IMR-90 (cell line): ENCODE results near the gene SCFD1. TPM values are rescaled to one million over a fixed set of nuclear protein-coding genes. Genes with fewer than 3 reads are reported as not detected.

Source experiments
- ATAC-seq: fragments of 200-7000 bp; cut with Tn5 transposase; 2 replicates; pipeline ENCODE4 v1.9.1; 2020; ENCODE audit warnings: low read depth, mild to moderate bottlenecking, moderate library complexity
- BruUV-seq: library from RNA; stranded (reverse); fragments of 400-500 nt; replicated peaks from 2 replicates; lab custom pipeline; 2021; lab: Mats Ljungman, UMichigan
- CTCF ChIA-PET: fragments of 300-600 bp; formaldehyde crosslinking; extraction: SDS; loops from one replicate; lab custom pipeline; 2021; ENCODE audit warnings: antibody characterized with exemption; lab: Yijun Ruan, JAX
- POLR2A ChIA-PET: fragments of 300-600 bp; sonication (Branson Sonifier 250); formaldehyde crosslinking; loops from one replicate; lab custom pipeline; 2022; ENCODE audit warnings: antibody characterized with exemption; ENCODE audit not compliant: unreplicated experiment; lab: Charles Lee
- DNase-seq: peaks from one replicate; pipeline ENCODE4 v3.0.0; 2013
- H2AFZ ChIP-seq: replicated peaks from 2 replicates; pipeline ENCODE3; 2013; ENCODE audit warnings: low read length, mild to moderate bottlenecking; ENCODE audit not compliant: poor library complexity
- H2AK5ac ChIP-seq: 2 replicates; pipeline ENCODE4 v1.6.1; 2013; ENCODE audit warnings: low read depth, low read length, inconsistent platforms
- H2AK9ac ChIP-seq: replicated peaks from 2 replicates; pipeline ENCODE3; 2013; ENCODE audit warnings: mild to moderate bottlenecking, low read depth, low read length, moderate library complexity; ENCODE audit not compliant: poor library complexity
- H2BK120ac ChIP-seq: 2 replicates; pipeline ENCODE4 v1.6.1; 2013; ENCODE audit warnings: low read depth, low read length, inconsistent platforms
- H2BK15ac ChIP-seq: 3 replicates; pipeline ENCODE4 v1.6.1; 2013; ENCODE audit warnings: low read depth, low read length, inconsistent platforms
- H2BK20ac ChIP-seq: 2 replicates; pipeline ENCODE4 v1.6.1; 2013; ENCODE audit warnings: low read depth, mild to moderate bottlenecking, inconsistent platforms, low read length, moderate library complexity
- H2BK5ac ChIP-seq: 2 replicates; pipeline ENCODE4 v1.6.1; 2013; ENCODE audit warnings: mild to moderate bottlenecking, low read depth, low read length, inconsistent platforms; ENCODE audit not compliant: poor library complexity, severe bottlenecking
- H3K14ac ChIP-seq: replicated peaks from 2 replicates; pipeline ENCODE4 v1.6.1; 2013; ENCODE audit warnings: low read depth, low read length, inconsistent platforms
- H3K18ac ChIP-seq: 2 replicates; pipeline ENCODE4 v1.6.1; 2013; ENCODE audit warnings: low read depth, low read length, control low read depth
- H3K23ac ChIP-seq: 2 replicates; pipeline ENCODE4 v1.6.1; 2013; ENCODE audit warnings: low read depth, low read length, inconsistent platforms
- H3K27ac ChIP-seq: 2 replicates; pipeline ENCODE4 v1.5.1; 2013; ENCODE audit warnings: mild to moderate bottlenecking, control low read depth, low read length; ENCODE audit not compliant: insufficient read depth
- H3K27me3 ChIP-seq: 2 replicates; pipeline ENCODE4 v1.6.1; 2013; ENCODE audit warnings: low read length; ENCODE audit not compliant: control insufficient read depth, insufficient read depth
- H3K36me3 ChIP-seq: 2 replicates; pipeline ENCODE4 v1.6.1; 2013; ENCODE audit warnings: low read length, mixed read lengths; ENCODE audit not compliant: control insufficient read depth, insufficient read depth
- H3K4ac ChIP-seq: 2 replicates; pipeline ENCODE4 v1.6.1; 2013; ENCODE audit warnings: low read depth, low read length, inconsistent platforms
- H3K4me1 ChIP-seq: 2 replicates; pipeline ENCODE4 v1.6.1; 2013; ENCODE audit warnings: low read length, mixed read lengths; ENCODE audit not compliant: control insufficient read depth, insufficient read depth
- H3K4me2 ChIP-seq: 2 replicates; pipeline ENCODE4 v1.6.1; 2013; ENCODE audit warnings: low read depth, mild to moderate bottlenecking, control low read depth, low read length, moderate library complexity
- H3K4me3 ChIP-seq: 2 replicates; pipeline ENCODE4 v1.5.1; 2013; ENCODE audit warnings: low read depth, mild to moderate bottlenecking, control low read depth, low read length, moderate library complexity; ENCODE audit not compliant: insufficient read depth
- H3K56ac ChIP-seq: 2 replicates; pipeline ENCODE4 v1.6.1; 2013; ENCODE audit warnings: low read length, inconsistent platforms; ENCODE audit not compliant: insufficient read depth; ENCODE audit errors: extremely low read depth
- H3K79me1 ChIP-seq, 2 experiments: 2 replicates each; pipeline ENCODE4 v1.6.1; 2013; ENCODE audit warnings: low read length in 2 of 2, inconsistent platforms in 1 of 2, low read depth in 1 of 2
- H3K9ac ChIP-seq: 2 replicates; pipeline ENCODE4 v1.6.1; 2013; ENCODE audit warnings: low read depth, low read length, control low read depth
- H3K9me1 ChIP-seq: 2 replicates; pipeline ENCODE4 v1.6.1; 2013; ENCODE audit warnings: low read length, inconsistent platforms; ENCODE audit not compliant: insufficient read depth
- H3K9me3 ChIP-seq: 2 replicates; pipeline ENCODE4 v1.6.1; 2013; ENCODE audit warnings: low read length; ENCODE audit not compliant: control insufficient read depth, insufficient read depth
- H4K20me1 ChIP-seq: 2 replicates; pipeline ENCODE4 v1.6.1; 2013; ENCODE audit warnings: low read length, inconsistent platforms; ENCODE audit not compliant: insufficient read depth
- H4K5ac ChIP-seq: 2 replicates; pipeline ENCODE4 v1.6.1; 2013; ENCODE audit warnings: mild to moderate bottlenecking, low read depth, low read length, control low read depth
- H4K8ac ChIP-seq, 2 experiments: 2 replicates each; pipeline ENCODE4 v1.6.1; 2013; ENCODE audit warnings: low read depth in 2 of 2, low read length in 2 of 2, control low read depth in 1 of 2, inconsistent platforms in 1 of 2
- H4K91ac ChIP-seq: 2 replicates; pipeline ENCODE4 v1.6.1; 2013; ENCODE audit warnings: low read depth, low read length, inconsistent platforms; ENCODE audit not compliant: insufficient read depth
- CEBPB ChIP-seq: IDR thresholded peaks from 2 replicates; pipeline ENCODE4 v1.6.1; 2012; ENCODE audit warnings: low read depth, low read length, improper control_type of control experiment
- FOS ChIP-seq: fragments of 150-350 bp; IDR thresholded peaks from 2 replicates; pipeline ENCODE4 v1.6.1; 2016; ENCODE audit warnings: low read depth, low read length
- MAFK ChIP-seq: IDR thresholded peaks from 2 replicates; pipeline ENCODE4 v1.6.1; 2012; ENCODE audit warnings: low read depth, low read length, improper control_type of control experiment
- MAZ ChIP-seq: IDR thresholded peaks from 2 replicates; pipeline ENCODE4 v1.6.1; 2012; ENCODE audit warnings: low read depth, mild to moderate bottlenecking, low read length, improper control_type of control experiment, moderate library complexity, borderline replicate concordance
- MXI1 ChIP-seq: IDR thresholded peaks from 2 replicates; pipeline ENCODE4 v1.6.1; 2012; ENCODE audit warnings: low read depth, mild to moderate bottlenecking, low read length, moderate library complexity, borderline replicate concordance
- POLR2A ChIP-seq: IDR thresholded peaks from 2 replicates; pipeline ENCODE4 v1.6.1; 2012; ENCODE audit warnings: mild to moderate bottlenecking, low read depth, low read length
- RAD21 ChIP-seq: IDR thresholded peaks from 2 replicates; pipeline ENCODE4 v1.6.1; 2012; ENCODE audit warnings: low read length, improper control_type of control experiment
- RCOR1 ChIP-seq: IDR thresholded peaks from 2 replicates; pipeline ENCODE4 v1.6.1; 2012; ENCODE audit warnings: mild to moderate bottlenecking, low read length, improper control_type of control experiment; ENCODE audit not compliant: insufficient replicate concordance
- RFX5 ChIP-seq: IDR thresholded peaks from 2 replicates; pipeline ENCODE4 v1.8.0; 2012; ENCODE audit warnings: low read depth, mild to moderate bottlenecking, low read length, moderate library complexity
- SMC3 ChIP-seq: fragments of 150-350 bp; IDR thresholded peaks from 2 replicates; pipeline ENCODE4 v1.6.1; 2016; ENCODE audit warnings: low read depth, mild to moderate bottlenecking, antibody characterized with exemption, low read length, moderate library complexity
- WGBS, 2 experiments: methylation state at CpG; one replicate each; pipeline versions ENCODE4 v1.1.5 to v1.1.7; 2013; ENCODE audit warnings: missing lambda C conversion rate in 2 of 2; ENCODE audit not compliant: insufficient read length in 1 of 2; ENCODE audit errors: extremely low coverage in 2 of 2; 5-methylcytosine and 5-hydroxymethylcytosine counted together
- dilution Hi-C: fragments of 300-500 bp; cut with HindIII; formaldehyde crosslinking; loops from one replicate; pipeline ENCODE4 v1.14.3; 2018; ENCODE audit warnings: low sequenced_read_pairs; ENCODE audit not compliant: unreplicated experiment
- in situ Hi-C: fragments of 300-500 bp; cut with MboI; formaldehyde crosslinking; loops from 3 replicates; pipeline ENCODE4 v1.14.3; 2019; ENCODE audit warnings: low sequenced_read_pairs, inconsistent platforms, mixed read lengths
- intact Hi-C: fragments of 100-400 bp; cut with micrococcal nuclease; formaldehyde crosslinking; loops from 2 replicates; pipeline ENCODE4 v1.10.0; 2022
- polyA plus RNA-seq, 3 experiments: library from polyadenylated mRNA; depleted of rRNA; stranded (reverse); fragments of >200 nt; gene quantifications; 2 replicates each; pipeline ENCODE4 v1.2.3, GENCODE V29; 2012; ENCODE audit warnings: low replicate concordance in 1 of 3
- total RNA-seq: library from RNA; depleted of rRNA; stranded (reverse); fragments of >200 nt; gene quantifications from 2 replicates; pipeline ENCODE4 v1.2.3, GENCODE V29; 2012
- TF ChIP-seq, protein P1 (sequence below): conservative IDR thresholded peaks from 2 replicates; pipeline ENCODE4 v1.5.1; 2012; ENCODE audit warnings: mild to moderate bottlenecking, low read depth, low read length, improper control_type of control experiment
- TF ChIP-seq, protein P2 (sequence below): fragments of 150-350 bp; IDR thresholded peaks from 2 replicates; pipeline ENCODE4 v1.6.1; 2016; ENCODE audit warnings: low read depth, mild to moderate bottlenecking, low read length, moderate library complexity, borderline replicate concordance

The SCFD1 gene
- total and polyA plus RNA-seq, 2 of the 4 experiments (the other 2 are of a cell fraction), result 51.4 to 74.0 TPM

DNA sequence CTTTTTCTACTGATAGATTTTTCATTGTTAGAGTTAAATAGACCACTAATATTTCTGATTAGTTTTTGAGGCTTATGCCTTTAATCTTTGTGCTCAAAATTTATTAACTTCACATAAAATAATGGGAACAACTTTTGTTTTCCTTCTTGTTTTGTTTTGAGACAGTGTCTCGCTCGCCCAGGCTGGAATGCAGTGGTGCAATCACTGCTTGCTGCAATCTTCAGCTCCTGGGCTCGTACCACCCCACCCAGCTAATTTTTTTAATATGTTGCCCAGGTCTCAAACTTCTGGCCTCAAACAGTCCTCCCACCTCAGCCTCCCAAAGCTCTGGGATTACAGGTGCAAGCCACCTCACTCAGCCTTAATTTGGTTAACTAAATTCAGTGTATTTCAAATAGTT, 16.8 kb downstream of the SCFD1 start:
- no peak for ATAC-seq
- in situ Hi-C loops (no loop called here), dilution Hi-C loops (no loop called here), intact Hi-C loops (no loop called here)
- peaks cover 23% of the 10 kb centered on the region for H3K36me3 ChIP-seq
- H2BK20ac ChIP-seq, result no peak overlapping the region
- H2BK15ac ChIP-seq, result no peak overlapping the region
- no peak overlapping the region for H3K27ac ChIP-seq
- 100% methylated on average over 1 of the region's 3 CpGs; no CpG with 5 or more reads in 1 of the 2 experiments for WGBS, 2 experiments
- TF ChIP-seq MXI1, result no peak
- TF ChIP-seq, protein P1, sequence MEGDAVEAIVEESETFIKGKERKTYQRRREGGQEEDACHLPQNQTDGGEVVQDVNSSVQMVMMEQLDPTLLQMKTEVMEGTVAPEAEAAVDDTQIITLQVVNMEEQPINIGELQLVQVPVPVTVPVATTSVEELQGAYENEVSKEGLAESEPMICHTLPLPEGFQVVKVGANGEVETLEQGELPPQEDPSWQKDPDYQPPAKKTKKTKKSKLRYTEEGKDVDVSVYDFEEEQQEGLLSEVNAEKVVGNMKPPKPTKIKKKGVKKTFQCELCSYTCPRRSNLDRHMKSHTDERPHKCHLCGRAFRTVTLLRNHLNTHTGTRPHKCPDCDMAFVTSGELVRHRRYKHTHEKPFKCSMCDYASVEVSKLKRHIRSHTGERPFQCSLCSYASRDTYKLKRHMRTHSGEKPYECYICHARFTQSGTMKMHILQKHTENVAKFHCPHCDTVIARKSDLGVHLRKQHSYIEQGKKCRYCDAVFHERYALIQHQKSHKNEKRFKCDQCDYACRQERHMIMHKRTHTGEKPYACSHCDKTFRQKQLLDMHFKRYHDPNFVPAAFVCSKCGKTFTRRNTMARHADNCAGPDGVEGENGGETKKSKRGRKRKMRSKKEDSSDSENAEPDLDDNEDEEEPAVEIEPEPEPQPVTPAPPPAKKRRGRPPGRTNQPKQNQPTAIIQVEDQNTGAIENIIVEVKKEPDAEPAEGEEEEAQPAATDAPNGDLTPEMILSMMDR, result no peak
- no peak for TF ChIP-seq FOS
- TF ChIP-seq CEBPB, result no peak
- TF ChIP-seq, protein P2, sequence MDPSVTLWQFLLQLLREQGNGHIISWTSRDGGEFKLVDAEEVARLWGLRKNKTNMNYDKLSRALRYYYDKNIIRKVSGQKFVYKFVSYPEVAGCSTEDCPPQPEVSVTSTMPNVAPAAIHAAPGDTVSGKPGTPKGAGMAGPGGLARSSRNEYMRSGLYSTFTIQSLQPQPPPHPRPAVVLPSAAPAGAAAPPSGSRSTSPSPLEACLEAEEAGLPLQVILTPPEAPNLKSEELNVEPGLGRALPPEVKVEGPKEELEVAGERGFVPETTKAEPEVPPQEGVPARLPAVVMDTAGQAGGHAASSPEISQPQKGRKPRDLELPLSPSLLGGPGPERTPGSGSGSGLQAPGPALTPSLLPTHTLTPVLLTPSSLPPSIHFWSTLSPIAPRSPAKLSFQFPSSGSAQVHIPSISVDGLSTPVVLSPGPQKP, result no peak
- no peak for TF ChIP-seq RCOR1
- TF ChIP-seq RAD21, result no peak
- no peak for TF ChIP-seq RFX5
- TF ChIP-seq MAFK, result no peak
- no peak for TF ChIP-seq MAZ
- TF ChIP-seq SMC3, result no peak
- no peak for TF ChIP-seq POLR2A
- no peak overlapping the region for H2AK5ac ChIP-seq
- H2AK9ac ChIP-seq, result no peak overlapping the region
- H2BK120ac ChIP-seq, result no peak overlapping the region
- peaks cover 6 to 11% of the 10 kb centered on the region in 2 experiments; a peak in 3 of 4 replicates for H3K79me1 ChIP-seq
- no peak overlapping the region for H4K8ac ChIP-seq
- no peak overlapping the region for H2BK5ac ChIP-seq
- H4K5ac ChIP-seq, result no peak overlapping the region
- CTCF ChIA-PET, result no interaction called here
- H3K4me3 ChIP-seq, result no peak overlapping the region
- H3K4me1 ChIP-seq, result peaks cover 2% of the 10 kb centered on the region
- H2AFZ ChIP-seq, result no peak overlapping the region
- no peak overlapping the region for H3K18ac ChIP-seq
- H3K9me3 ChIP-seq, result no peaks in the 10 kb centered on the region
- no peak overlapping the region for H3K4ac ChIP-seq
- H3K4me2 ChIP-seq, result no peak overlapping the region
- no peaks in the 10 kb centered on the region for H3K27me3 ChIP-seq
- no peak overlapping the region for H3K56ac ChIP-seq
- no peak overlapping the region for H3K14ac ChIP-seq
- POLR2A ChIA-PET, result no interaction called here
- peaks cover 4% of the 10 kb centered on the region; the same call in 1 of the 2 replicates for H4K20me1 ChIP-seq
- no peak overlapping the region for H3K9ac ChIP-seq
- H4K91ac ChIP-seq, result no peak overlapping the region
- no peak for DNase-seq
- BruUV-seq, result no TSS peak
- H3K23ac ChIP-seq, result no peak overlapping the region
- peaks cover 4% of the 10 kb centered on the region; the same call in 1 of the 2 replicates for H3K9me1 ChIP-seq
